GM19239 (cell line): ENCODE results near the gene ATAD3B.
"Not testable (repeated sequence)": the region's sequence is repeated elsewhere in the genome, so short reads cannot be mapped to it uniquely, and the experiment has no call there.

Source experiments
- DNase-seq: peaks from one replicate; pipeline ENCODE4 v3.0.0; 2011; ENCODE audit warnings: low spot score; ENCODE audit not compliant: insufficient read length
- FAIRE-seq: peaks from 2 replicates; lab custom pipeline; 2011; peaks lifted over from hg19 to GRCh38; lab: Jason Lieb, UNC

ATAD3B gene

GRCh38 chr1:1505801-1506200 lies 34.2 kb downstream of the ATAD3B start:
- DNase-seq, FAIRE-seq: not testable (repeated sequence)

GRCh38 chr1:1507305-1507704 lies 35.7 kb downstream of the ATAD3B start:
- no peak for FAIRE-seq
- no peak for DNase-seq

- FAIRE-seq, DNase-seq: not testable (repeated sequence)
These were observed 37.4 kb downstream of the ATAD3B start for GRCh38 chr1:1508775-1509464.

- FAIRE-seq, DNase-seq: not testable (repeated sequence)
These were observed 37.9 kb downstream of the ATAD3B start for GRCh38 chr1:1509465-1509850.

- peak; percentile 28 for FAIRE-seq
- DNase-seq, result no peak
These were observed 39.5 kb downstream of the ATAD3B start for GRCh38 chr1:1510912-1511532.

GRCh38 chr1:1511533-1512285 lies 40.1 kb downstream of the ATAD3B start, which contains the start of gene ATAD3A:
Gene ATAD3A, plus strand, starts transcription at chr1:1512162. Its CDS starts 107 bp downstream, at chr1:1512269.
- FAIRE-seq (peak; percentile 95), DNase-seq (peak; percentile 99)

- FAIRE-seq, DNase-seq: not testable (repeated sequence)
These were observed 40.9 kb downstream of the ATAD3B start for GRCh38 chr1:1512425-1512824.

GRCh38 chr1:1513675-1514074 lies 42.1 kb downstream of the ATAD3B start:
- not testable (repeated sequence) for FAIRE-seq, DNase-seq

GRCh38 chr1:1514376-1514775 lies 42.8 kb downstream of the ATAD3B start:
- DNase-seq, FAIRE-seq: not testable (repeated sequence)

- DNase-seq, FAIRE-seq: not testable (repeated sequence)
These were observed 45.4 kb downstream of the ATAD3B start for GRCh38 chr1:1516923-1517322.

- DNase-seq (no peak), FAIRE-seq (no peak)
These were observed 46.5 kb downstream of the ATAD3B start for GRCh38 chr1:1517973-1518620.

GRCh38 chr1:1518621-1519007 lies 47.0 kb downstream of the ATAD3B start:
- DNase-seq, FAIRE-seq: not testable (repeated sequence)

- DNase-seq, FAIRE-seq: not testable (repeated sequence)
These were observed 48.4 kb downstream of the ATAD3B start for GRCh38 chr1:1519805-1520505.

- FAIRE-seq, result no peak
- DNase-seq, result no peak
These were observed 49.8 kb downstream of the ATAD3B start for GRCh38 chr1:1521331-1521730.

- not testable (repeated sequence) for DNase-seq, FAIRE-seq
These were observed 51.0 kb downstream of the ATAD3B start for GRCh38 chr1:1522536-1522935.

GRCh38 chr1:1523226-1523625 lies 51.7 kb downstream of the ATAD3B start:
- DNase-seq, FAIRE-seq: not testable (repeated sequence)

- not testable (repeated sequence) for DNase-seq, FAIRE-seq
These were observed 52.1 kb downstream of the ATAD3B start for GRCh38 chr1:1523651-1524050.

- DNase-seq, FAIRE-seq: not testable (repeated sequence)
These were observed 53.3 kb downstream of the ATAD3B start for GRCh38 chr1:1524750-1525383.

GRCh38 chr1:1526476-1526875 lies 54.9 kb downstream of the ATAD3B start:
- DNase-seq, FAIRE-seq: not testable (repeated sequence)
